Endothelial cell of umbilical vein (primary cell): ENCODE data around the gene CLCN4. TPM values are rescaled to one million over a fixed set of nuclear protein-coding genes. Genes with fewer than 3 reads are reported as not detected.

Source experiments
- BruUV-seq: library from RNA; stranded (reverse); fragments of 400-500 nt; replicated peaks from 2 replicates; lab custom pipeline; 2021; lab: Mats Ljungman, UMichigan
- CTCF ChIA-PET: fragments of 300-600, 350-600 bp; sonication (Branson Sonifier 250); formaldehyde crosslinking; loops from one replicate; lab custom pipeline; 2021; ENCODE audit warnings: antibody characterized with exemption, inconsistent platforms; lab: Charles Lee
- POLR2A ChIA-PET: fragments of 300-600, 350-600 bp; sonication (Branson Sonifier 250); formaldehyde crosslinking; loops from one replicate; lab custom pipeline; 2021; ENCODE audit warnings: antibody characterized with exemption, inconsistent platforms; lab: Charles Lee
- DNase-seq: peaks from one replicate; pipeline ENCODE4 v3.0.0-alpha.2; 2011; ENCODE audit warnings: low read depth, low spot score
- FAIRE-seq: peaks from 2 replicates; lab custom pipeline; 2011; peaks lifted over from hg19 to GRCh38; lab: Jason Lieb, UNC
- H2AFZ ChIP-seq: 2 replicates; pipeline ENCODE4 v1.6.0; 2012; ENCODE audit warnings: low read depth, low read length, control low read depth, inconsistent platforms
- H3K27ac ChIP-seq: 2 replicates; pipeline ENCODE4 v1.5.1; 2011; ENCODE audit warnings: low read depth, mild to moderate bottlenecking, control low read depth, low read length, moderate library complexity; ENCODE audit not compliant: insufficient read depth
- H3K27me3 ChIP-seq, 2 experiments: 2 replicates each; pipeline versions ENCODE4 v1.6.0 to v1.6.1; 2011; ENCODE audit warnings: low read length in 2 of 2, mixed read lengths in 1 of 2; ENCODE audit not compliant: control insufficient read depth in 2 of 2, insufficient read depth in 2 of 2
- H3K36me3 ChIP-seq, 2 experiments: 2 replicates in 1 of 2; 3 replicates in 1 of 2; pipeline ENCODE4 v1.5.1; 2011; ENCODE audit warnings: low read length in 2 of 2, mild to moderate bottlenecking in 1 of 2, moderate library complexity in 1 of 2; ENCODE audit not compliant: control insufficient read depth in 2 of 2, insufficient read depth in 2 of 2; ENCODE audit errors: extremely low read depth in 1 of 2
- H3K4me1 ChIP-seq: 3 replicates; pipeline ENCODE4 v1.5.1; 2011; ENCODE audit warnings: mild to moderate bottlenecking, low read length; ENCODE audit not compliant: control insufficient read depth, insufficient read depth; ENCODE audit errors: extremely low read depth
- H3K4me2 ChIP-seq: 2 replicates; pipeline ENCODE4 v1.6.1; 2011; ENCODE audit warnings: low read length, control low read depth, mixed read lengths; ENCODE audit not compliant: insufficient read depth
- H3K4me3 ChIP-seq, 3 experiments: fragments of 200-600 bp in 1 of 3; sonication (generic), shearing (Covaris generic) in 1 of 3; replicated peaks in 1 of 3; 2 replicates each; pipeline ENCODE4 v1.5.1; 2011 to 2016; ENCODE audit warnings: control low read depth in 3 of 3, low read length in 3 of 3, mild to moderate bottlenecking in 2 of 3, inconsistent platforms in 1 of 3, low read depth in 1 of 3, moderate library complexity in 1 of 3; ENCODE audit not compliant: insufficient read depth in 1 of 3
- H3K79me2 ChIP-seq: 2 replicates; pipeline ENCODE4 v1.6.0; 2012; ENCODE audit warnings: low read length, inconsistent platforms; ENCODE audit not compliant: control insufficient read depth, insufficient read depth
- H3K9ac ChIP-seq: replicated peaks from 2 replicates; pipeline ENCODE3; 2011; ENCODE audit warnings: low read length, control low read depth; ENCODE audit not compliant: insufficient read depth; ENCODE audit errors: extremely low read depth
- H3K9me1 ChIP-seq: replicated peaks from 3 replicates; pipeline ENCODE4 v1.6.0; 2011; ENCODE audit warnings: mild to moderate bottlenecking, low read length; ENCODE audit not compliant: control insufficient read depth, insufficient read depth; ENCODE audit errors: extremely low read depth
- H3K9me3 ChIP-seq: replicated peaks from 2 replicates; pipeline ENCODE4 v1.5.1; 2012; ENCODE audit warnings: low read length, inconsistent platforms; ENCODE audit not compliant: control insufficient read depth, insufficient read depth
- H4K20me1 ChIP-seq: replicated peaks from 2 replicates; pipeline ENCODE3; 2011; ENCODE audit warnings: mild to moderate bottlenecking, low read length; ENCODE audit not compliant: control insufficient read depth, insufficient read depth; ENCODE audit errors: extremely low read depth
- CTCF ChIP-seq, 2 donors: IDR thresholded peaks; 1 replicate in 1 of 2; 2 replicates in 1 of 2; pipeline ENCODE4 v1.5.1; 2011; ENCODE audit warnings: low read length in 2 of 2, mild to moderate bottlenecking in 2 of 2, moderate library complexity in 2 of 2, control low read depth in 1 of 2, inconsistent platforms in 1 of 2, low read depth in 1 of 2; ENCODE audit not compliant: insufficient read depth in 1 of 2; ENCODE audit errors: extremely low read depth in 1 of 2
- EZH2 ChIP-seq: IDR thresholded peaks from 2 replicates; pipeline ENCODE4 v1.6.1; 2012; ENCODE audit warnings: borderline replicate concordance, low read depth, mild to moderate bottlenecking, moderate library complexity, low read length, inconsistent platforms; ENCODE audit not compliant: severe bottlenecking
- FOS ChIP-seq: IDR thresholded peaks from 2 replicates; pipeline ENCODE4 v1.6.1; 2011; ENCODE audit warnings: mild to moderate bottlenecking, low read length, moderate library complexity, borderline replicate concordance; ENCODE audit not compliant: insufficient read depth
- GATA2 ChIP-seq: IDR thresholded peaks from 2 replicates; pipeline ENCODE4 v1.7.0; 2011; ENCODE audit warnings: low read depth, mild to moderate bottlenecking, moderate library complexity, mixed read lengths, low read length; ENCODE audit not compliant: insufficient read length, insufficient read depth
- JUN ChIP-seq: IDR thresholded peaks from 2 replicates; pipeline ENCODE4 v1.6.1; 2011; ENCODE audit warnings: borderline replicate concordance, low read depth; ENCODE audit not compliant: insufficient read length, insufficient read depth
- MAX ChIP-seq: IDR thresholded peaks from 2 replicates; pipeline ENCODE4 v1.6.1; 2011; ENCODE audit not compliant: insufficient read depth, insufficient read length
- MYC ChIP-seq: IDR thresholded peaks from one replicate; pipeline ENCODE4 v1.6.1; 2011; ENCODE audit warnings: mild to moderate bottlenecking, low read depth, low read length
- POLR2A ChIP-seq: IDR thresholded peaks from 2 replicates; pipeline ENCODE4 v1.6.1; 2012; ENCODE audit warnings: low read depth, mild to moderate bottlenecking, control low read depth, low read length
- POLR2AphosphoS5 ChIP-seq: IDR thresholded peaks from 2 replicates; pipeline ENCODE4 v1.6.1; 2012; ENCODE audit warnings: low read depth, mild to moderate bottlenecking, control low read depth, low read length, moderate library complexity; ENCODE audit not compliant: insufficient read depth
- dilution Hi-C: fragments of 300-500 bp; cut with MboI; formaldehyde crosslinking; loops from one replicate; pipeline ENCODE4 v1.15.0; 2019; ENCODE audit warnings: low sequenced_read_pairs; ENCODE audit not compliant: extremely low pct_ligation_motif_present
- intact Hi-C: fragments of 100-400 bp; cut with micrococcal nuclease; formaldehyde crosslinking; loops from one replicate; pipeline ENCODE4 v1.10.0; 2022
- polyA plus RNA-seq, 4 experiments: library from polyadenylated mRNA; depleted of rRNA in 3 of 4; stranded (reverse) in 3 of 4; unstranded in 1 of 4; fragments of >200 nt; gene quantifications; 2 replicates each; pipeline versions ENCODE4 v1.2.1 to v1.2.3, GENCODE V29; 2011 to 2012; ENCODE audit warnings: missing spikeins in 1 of 4
- total RNA-seq: library from RNA; stranded (reverse); gene quantifications from 2 replicates; pipeline ENCODE4 v1.2.3, GENCODE V29; 2021

The CLCN4 gene
- total and polyA plus RNA-seq, 2 donors (not counting 3 experiments of a cell fraction or from before 2014, with no cell fraction given) = 7.6 to 19.8 TPM

GRCh38 chrX:10166248-10166716, 9.5 kb downstream of the CLCN4 start:
- CTCF ChIA-PET = interaction anchor here (1.8 kb wide), 1 partner anchor 47 kb away, joined by 6 read pairs; no protein-coding TSS in a partner anchor
- no peak for TF ChIP-seq POLR2A
- TF ChIP-seq GATA2 = no peak
- no peak for TF ChIP-seq MYC
- no peak for TF ChIP-seq JUN
- TF ChIP-seq FOS = no peak
- no peak for TF ChIP-seq EZH2
- TF ChIP-seq POLR2AphosphoS5 = no peak
- TF ChIP-seq MAX = no peak
- TF ChIP-seq CTCF (IDR thresholded peaks at IDR 0.05; ENCODE audit: extremely low read depth in 1 of 2, insufficient read depth in 1 of 2, low read depth in 1 of 2, low read length in 2 of 2) = no peak
- H3K4me3 ChIP-seq = no peak overlapping the region
- no peaks in the 10 kb centered on the region for H4K20me1 ChIP-seq
- no peaks in the 10 kb centered on the region for H3K9me3 ChIP-seq
- H3K9ac ChIP-seq = no peak overlapping the region
- FAIRE-seq (no peak), DNase-seq (no peak)
- no peaks in the 10 kb centered on the region for H3K36me3 ChIP-seq
- BruUV-seq = no TSS peak
- H3K4me1 ChIP-seq = peaks cover 9% of the 10 kb centered on the region
- peak overlapping the region; percentile 20 for H3K27ac ChIP-seq
- H3K27me3 ChIP-seq = no peaks in the 10 kb centered on the region
- no peak overlapping the region for H2AFZ ChIP-seq
- H3K9me1 ChIP-seq = no peaks in the 10 kb centered on the region
- dilution Hi-C loops = no loop called here
- peaks cover 4% of the 10 kb centered on the region for H3K79me2 ChIP-seq
- no peak overlapping the region for H3K4me2 ChIP-seq
- POLR2A ChIA-PET = no interaction called here
- intact Hi-C loops = no loop called here
